Neural progenitor cell (in vitro differentiated cells): ENCODE data around the gene TLR5.

Experiments used
- EZH2 ChIP-seq: fragments of 200-600 bp; sonication (generic); IDR thresholded peaks from 2 replicates; pipeline ENCODE4 v1.6.1; 2017; ENCODE audit warnings: antibody characterized with exemption, mild to moderate bottlenecking, moderate library complexity
- TF ChIP-seq, protein P1 (sequence below): fragments of 200-600 bp; sonication (generic); IDR thresholded peaks from 2 replicates; pipeline ENCODE4 v1.5.1; 2017; ENCODE audit warnings: antibody characterized with exemption, mild to moderate bottlenecking

DNA sequence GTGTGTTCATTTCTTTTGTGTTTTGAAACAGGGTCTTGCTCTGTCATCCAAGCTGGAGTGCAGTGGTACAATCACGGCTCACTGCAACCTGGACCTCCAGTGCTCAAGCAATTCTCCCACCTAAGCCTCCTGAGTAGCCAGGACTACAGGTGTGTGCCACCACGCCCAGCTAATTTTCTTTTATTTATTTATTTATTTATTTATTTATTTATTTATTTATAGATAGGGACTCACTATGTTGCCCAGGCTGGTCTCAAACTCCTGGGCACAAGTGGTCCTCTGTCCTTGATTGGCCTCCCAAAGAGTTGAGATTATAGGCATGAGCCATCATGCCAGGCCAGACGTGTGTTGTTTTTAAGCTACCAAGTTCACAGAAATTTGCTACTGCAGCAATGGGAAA lies 43.8 kb upstream of the TLR5 start:
- TF ChIP-seq, protein P1, sequence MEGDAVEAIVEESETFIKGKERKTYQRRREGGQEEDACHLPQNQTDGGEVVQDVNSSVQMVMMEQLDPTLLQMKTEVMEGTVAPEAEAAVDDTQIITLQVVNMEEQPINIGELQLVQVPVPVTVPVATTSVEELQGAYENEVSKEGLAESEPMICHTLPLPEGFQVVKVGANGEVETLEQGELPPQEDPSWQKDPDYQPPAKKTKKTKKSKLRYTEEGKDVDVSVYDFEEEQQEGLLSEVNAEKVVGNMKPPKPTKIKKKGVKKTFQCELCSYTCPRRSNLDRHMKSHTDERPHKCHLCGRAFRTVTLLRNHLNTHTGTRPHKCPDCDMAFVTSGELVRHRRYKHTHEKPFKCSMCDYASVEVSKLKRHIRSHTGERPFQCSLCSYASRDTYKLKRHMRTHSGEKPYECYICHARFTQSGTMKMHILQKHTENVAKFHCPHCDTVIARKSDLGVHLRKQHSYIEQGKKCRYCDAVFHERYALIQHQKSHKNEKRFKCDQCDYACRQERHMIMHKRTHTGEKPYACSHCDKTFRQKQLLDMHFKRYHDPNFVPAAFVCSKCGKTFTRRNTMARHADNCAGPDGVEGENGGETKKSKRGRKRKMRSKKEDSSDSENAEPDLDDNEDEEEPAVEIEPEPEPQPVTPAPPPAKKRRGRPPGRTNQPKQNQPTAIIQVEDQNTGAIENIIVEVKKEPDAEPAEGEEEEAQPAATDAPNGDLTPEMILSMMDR, result no peak
- TF ChIP-seq EZH2, result no peak
